ENCODE results near the gene CCL23. TPM values are rescaled to one million over a fixed set of nuclear protein-coding genes. Genes with fewer than 3 reads are reported as not detected.
A peak's percentile ranks its signal among the peaks of the same experiment; 100 is the strongest.

CCL23 gene
- polyA plus RNA-seq, 3 donors, result 0.38 TPM; not detected in 2

DNA sequence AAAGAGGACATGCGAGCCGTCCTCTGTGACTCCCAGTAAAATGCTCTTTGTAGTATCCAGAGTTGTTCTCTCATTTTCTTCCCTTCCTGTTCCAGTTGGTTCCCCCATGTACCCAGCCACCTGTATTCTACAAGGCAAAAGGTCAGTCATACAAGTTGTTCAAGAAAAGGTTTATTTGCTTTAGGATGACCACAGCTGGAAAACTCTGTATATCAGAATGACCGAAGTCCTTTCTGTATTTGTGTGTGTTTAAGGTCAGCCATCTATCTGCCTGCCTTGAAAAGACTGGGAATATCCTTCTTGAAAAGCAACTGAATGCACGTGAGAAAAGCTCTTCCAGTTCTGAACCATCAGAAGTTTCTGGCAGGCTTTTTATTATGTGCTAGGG, 44.8 kb downstream of the CCL23 start:
- no peak for DNase-seq (ENCODE audit: low read depth in 3 of 3, low spot score in 2 of 3)

DNA sequence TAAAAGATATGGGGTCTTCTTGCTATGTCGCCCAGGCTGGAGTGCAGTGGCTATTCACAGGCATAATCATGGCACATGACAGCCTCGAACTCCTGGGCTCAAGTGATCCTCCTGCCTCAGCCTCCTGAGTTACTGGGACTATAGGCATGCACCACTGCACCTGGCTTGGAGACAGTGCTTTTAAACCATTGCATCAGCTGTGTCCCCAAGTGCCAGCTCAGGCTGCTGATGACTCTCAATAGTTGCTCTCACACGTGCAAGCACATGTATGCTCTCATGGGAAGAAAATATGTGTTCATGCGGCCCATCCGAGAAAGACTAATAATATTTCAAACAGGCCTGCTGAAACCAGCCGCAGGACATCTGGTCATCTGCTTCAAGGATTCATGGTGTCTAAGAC, 45.2 kb downstream of the CCL23 start:
- DNase-seq (ENCODE audit: low read depth in 3 of 3, low spot score in 2 of 3), result no peak

DNA sequence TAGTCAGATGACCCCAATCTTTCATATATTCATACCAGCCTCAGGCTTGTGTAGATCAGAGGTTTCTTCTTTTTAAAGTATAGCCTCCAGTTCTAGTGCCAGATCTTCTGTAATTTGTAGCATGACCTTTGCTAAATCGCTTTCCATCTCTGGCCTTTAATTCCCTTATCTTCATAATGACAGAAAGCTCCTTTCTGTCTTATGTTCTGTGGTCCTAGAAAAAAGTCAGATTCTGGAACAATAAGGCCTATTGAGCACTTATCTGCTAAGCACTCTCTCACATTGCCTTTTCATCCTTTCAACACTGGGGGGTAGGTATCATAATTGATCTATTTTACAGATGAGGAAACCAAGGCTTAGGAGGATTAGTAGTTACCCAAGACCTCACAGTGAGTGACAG, 45.7 kb downstream of the CCL23 start:
- no peak for DNase-seq (ENCODE audit: low read depth in 3 of 3, low spot score in 2 of 3)

GRCh38 chr17:35969558-35970380, 48.0 kb downstream of the CCL23 start:
- DNase-seq (ENCODE audit: low read depth in 3 of 3, low spot score in 2 of 3), result peak; percentile 65 to 73 (median 73)

DNA sequence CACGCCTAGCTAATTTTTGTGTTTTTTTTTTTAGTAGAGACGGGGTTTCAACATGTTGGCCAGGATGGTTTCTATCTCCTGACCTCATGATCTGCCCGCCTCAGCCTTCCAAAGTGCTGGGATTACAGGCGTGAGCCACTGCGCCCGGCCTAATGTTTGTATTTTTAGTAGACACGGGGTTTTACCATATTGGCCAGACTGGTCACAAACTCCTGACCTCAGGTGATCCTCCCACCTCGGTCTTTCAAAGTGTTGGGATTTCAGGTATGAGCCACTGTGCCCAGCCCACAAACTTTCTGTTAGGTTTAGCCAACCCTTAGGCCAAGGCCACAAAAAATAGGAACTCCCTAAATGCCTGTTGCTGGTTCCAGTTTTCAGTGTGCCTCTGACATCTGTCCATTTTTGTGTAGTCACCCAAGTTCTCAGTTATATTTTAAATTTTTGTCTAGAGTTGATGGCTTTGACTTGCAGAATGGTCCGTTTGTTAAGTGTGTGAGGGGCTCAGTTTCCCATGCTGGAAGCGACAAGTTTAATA, 49.2 kb downstream of the CCL23 start:
- DNase-seq (ENCODE audit: low read depth in 3 of 3, low spot score in 2 of 3), result no peak

GRCh38 chr17:35965272-35965671, 52.5 kb downstream of the CCL23 start:
- no peak for DNase-seq (ENCODE audit: low read depth in 3 of 3, low spot score in 2 of 3)

DNA sequence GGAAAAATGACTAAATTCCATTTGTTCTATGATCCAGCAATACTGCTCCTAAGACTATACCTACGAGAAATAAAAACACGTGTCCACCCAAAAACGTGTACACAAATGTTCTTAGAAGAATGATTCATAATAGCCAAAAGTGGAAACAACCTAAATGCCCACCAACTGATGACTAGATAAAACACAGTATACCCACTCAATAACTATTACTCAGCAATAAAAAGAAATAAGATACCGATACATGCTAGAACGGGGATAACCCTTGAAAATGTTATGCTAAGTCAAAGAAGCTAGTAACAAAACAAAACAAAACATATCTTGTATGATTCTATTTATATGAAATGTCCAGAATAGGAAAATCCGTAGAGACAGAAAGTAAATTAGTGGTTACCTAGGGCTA, 54.1 kb downstream of the CCL23 start:
- DNase-seq (ENCODE audit: low read depth in 3 of 3, low spot score in 2 of 3), result no peak

Other genes with a start within 250 kb of the CCL23 start
- gene MMP28, start 222.3 kb downstream of the CCL23 start, polyA plus RNA-seq (ENCODE audit: insufficient read length in 3 of 3), result 1 to 10 TPM; 1.4 to 1.5 (median 1.4) TPM
- 100 to 1,000 TPM; 223 to 239 (median 239) TPM for gene TAF15, start 208.5 kb downstream of the CCL23 start, polyA plus RNA-seq (ENCODE audit: insufficient read length in 3 of 3)
- under 1 TPM in 1 of 3 donors, not detected in 2; 0.17 TPM for gene HEATR9, start 149.1 kb downstream of the CCL23 start, polyA plus RNA-seq (ENCODE audit: insufficient read length in 3 of 3)
- gene CCL5, start 137.6 kb downstream of the CCL23 start, polyA plus RNA-seq (ENCODE audit: insufficient read length in 3 of 3), result 1 to 10 TPM; 1.4 to 2.3 (median 1.6) TPM
- gene RDM1, start 87.2 kb downstream of the CCL23 start, polyA plus RNA-seq (ENCODE audit: insufficient read length in 3 of 3), result 1 to 10 TPM; 1.9 to 2.6 (median 2.2) TPM
- gene LYZL6, start 74.3 kb downstream of the CCL23 start, polyA plus RNA-seq (ENCODE audit: insufficient read length in 3 of 3), result not detected
- under 1 TPM in 2 of 3 donors, not detected in 1; 0.13 to 0.14 TPM for gene CCL16, start 36.5 kb downstream of the CCL23 start, polyA plus RNA-seq (ENCODE audit: insufficient read length in 3 of 3)
- gene CCL14, start 31.2 kb downstream of the CCL23 start, polyA plus RNA-seq (ENCODE audit: insufficient read length in 3 of 3), result 10 to 100 TPM; 14.1 to 25.3 (median 16.3) TPM
- gene CCL15, start 16.4 kb downstream of the CCL23 start, polyA plus RNA-seq (ENCODE audit: insufficient read length in 3 of 3), result 1 to 10 TPM; 6.4 to 8.1 (median 7.9) TPM
- gene CCL18, start 46.3 kb upstream of the CCL23 start, polyA plus RNA-seq (ENCODE audit: insufficient read length in 3 of 3), result not detected
- 1 to 10 TPM; 2.4 to 5.0 (median 4.2) TPM for gene CCL3, start 72.2 kb upstream of the CCL23 start, polyA plus RNA-seq (ENCODE audit: insufficient read length in 3 of 3)
- 1 to 10 TPM; 1.3 to 5.0 (median 2.0) TPM for gene CCL4, start 85.9 kb upstream of the CCL23 start, polyA plus RNA-seq (ENCODE audit: insufficient read length in 3 of 3)
- 1 to 10 TPM; 3.4 to 5.0 (median 4.0) TPM for gene TBC1D3B, start 158.7 kb upstream of the CCL23 start, polyA plus RNA-seq (ENCODE audit: insufficient read length in 3 of 3)
- 1 to 10 TPM; 1.6 to 2.1 (median 1.6) TPM for gene CCL3L1, start 178.8 kb upstream of the CCL23 start, polyA plus RNA-seq (ENCODE audit: insufficient read length in 3 of 3)
- 1 to 10 TPM; 2.4 to 4.6 (median 3.2) TPM for gene CCL4L2, start 193.1 kb upstream of the CCL23 start, polyA plus RNA-seq (ENCODE audit: insufficient read length in 3 of 3)
- not detected for gene TBC1D3I, start 246.6 kb upstream of the CCL23 start, polyA plus RNA-seq (ENCODE audit: insufficient read length in 3 of 3)

All from right renal cortex interstitium (tissue), 3 donors.